C4-2B (cell line): ENCODE results near the gene PAK5.

Experiments
- ZFX ChIP-seq: fragments of 450-650 bp; IDR thresholded peaks from 2 replicates; pipeline ENCODE4 v1.6.1; 2017
- TF ChIP-seq, protein P1 (sequence below): fragments of 450-650 bp; conservative IDR thresholded peaks from 2 replicates; pipeline ENCODE4 v1.5.1; 2017; ENCODE audit warnings: mild to moderate bottlenecking

DNA sequence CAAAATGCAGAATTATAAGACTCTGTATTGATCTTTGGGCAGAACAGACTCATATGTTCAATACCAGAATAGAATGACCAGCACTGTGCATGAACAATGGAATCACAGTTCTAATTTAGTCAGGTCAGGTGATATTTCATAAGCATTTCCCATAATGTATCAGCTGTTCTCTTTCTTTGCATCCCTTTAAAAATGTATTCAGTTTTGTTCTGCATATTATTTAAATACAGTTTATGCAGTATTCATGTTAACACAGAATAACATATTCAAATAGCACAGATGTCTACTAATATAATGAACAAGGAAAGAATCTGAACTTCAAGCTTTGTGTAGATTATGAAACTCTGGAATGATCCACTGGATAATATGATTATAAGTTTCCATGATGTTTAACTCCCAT is 196.0 kb downstream of the PAK5 start:
- TF ChIP-seq, protein P1, sequence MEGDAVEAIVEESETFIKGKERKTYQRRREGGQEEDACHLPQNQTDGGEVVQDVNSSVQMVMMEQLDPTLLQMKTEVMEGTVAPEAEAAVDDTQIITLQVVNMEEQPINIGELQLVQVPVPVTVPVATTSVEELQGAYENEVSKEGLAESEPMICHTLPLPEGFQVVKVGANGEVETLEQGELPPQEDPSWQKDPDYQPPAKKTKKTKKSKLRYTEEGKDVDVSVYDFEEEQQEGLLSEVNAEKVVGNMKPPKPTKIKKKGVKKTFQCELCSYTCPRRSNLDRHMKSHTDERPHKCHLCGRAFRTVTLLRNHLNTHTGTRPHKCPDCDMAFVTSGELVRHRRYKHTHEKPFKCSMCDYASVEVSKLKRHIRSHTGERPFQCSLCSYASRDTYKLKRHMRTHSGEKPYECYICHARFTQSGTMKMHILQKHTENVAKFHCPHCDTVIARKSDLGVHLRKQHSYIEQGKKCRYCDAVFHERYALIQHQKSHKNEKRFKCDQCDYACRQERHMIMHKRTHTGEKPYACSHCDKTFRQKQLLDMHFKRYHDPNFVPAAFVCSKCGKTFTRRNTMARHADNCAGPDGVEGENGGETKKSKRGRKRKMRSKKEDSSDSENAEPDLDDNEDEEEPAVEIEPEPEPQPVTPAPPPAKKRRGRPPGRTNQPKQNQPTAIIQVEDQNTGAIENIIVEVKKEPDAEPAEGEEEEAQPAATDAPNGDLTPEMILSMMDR = no peak
- no peak for TF ChIP-seq ZFX
